Kidney capillary endothelial cell (primary cell): ENCODE measurements around the gene RPE65.
"Not testable (repeated sequence)": the region's sequence is repeated elsewhere in the genome, so short reads cannot be mapped to it uniquely, and the experiment has no call there.

ENCODE experiments used
- DNase-seq: peaks from one replicate; pipeline ENCODE4 v3.0.0-alpha.2; 2018; ENCODE audit warnings: low spot score

Gene RPE65

DNA sequence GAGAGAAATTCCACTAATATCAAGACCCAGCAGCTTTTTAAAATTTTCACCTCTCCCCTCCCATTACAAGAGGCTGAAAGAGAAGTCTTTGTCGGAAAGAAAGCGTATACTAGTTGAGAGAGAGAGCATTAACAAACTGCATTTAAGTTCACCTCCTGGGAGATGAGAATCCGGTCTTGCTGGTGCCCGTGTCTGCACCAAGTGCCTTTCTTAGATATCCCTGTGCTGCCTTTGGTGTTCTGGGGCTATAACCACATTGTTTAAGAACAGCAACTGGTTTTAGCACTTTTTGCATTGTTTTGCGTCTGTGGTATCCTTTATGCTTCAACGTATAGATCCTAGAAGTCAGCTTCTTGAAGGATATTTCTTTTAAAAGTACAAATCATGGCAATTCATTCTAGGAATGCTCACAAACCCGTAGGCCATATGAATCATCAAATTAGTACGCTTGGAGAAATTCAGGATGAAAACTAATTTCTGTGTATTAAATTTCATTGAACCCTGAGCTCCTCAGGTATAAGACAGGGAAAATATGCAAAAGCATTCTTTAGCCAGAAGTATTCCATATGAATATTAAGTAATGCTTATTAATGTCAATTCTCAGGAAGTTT is 3.4 kb upstream of the RPE65 start:
- DNase-seq = no peak

DNA sequence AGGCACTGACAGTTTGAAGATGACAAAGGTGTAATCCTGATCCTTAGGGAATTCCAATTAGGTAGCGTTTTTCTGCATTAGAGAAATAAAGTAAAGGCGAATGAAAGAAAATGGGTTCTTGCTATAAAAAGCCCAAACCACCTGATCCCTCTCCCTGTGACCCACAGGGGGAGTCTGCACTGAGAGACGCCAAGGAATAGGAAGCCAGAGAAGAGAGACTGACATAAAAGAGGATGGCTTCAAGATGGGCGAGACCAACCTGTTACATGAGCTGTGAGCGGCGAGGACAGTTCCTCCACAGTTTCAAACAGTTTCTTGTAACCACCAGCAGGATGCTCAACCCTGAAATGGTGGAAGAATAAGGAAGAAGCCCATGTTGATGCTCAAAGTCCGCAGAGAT is 1.4 kb downstream of the RPE65 start:
- DNase-seq = no peak

DNA sequence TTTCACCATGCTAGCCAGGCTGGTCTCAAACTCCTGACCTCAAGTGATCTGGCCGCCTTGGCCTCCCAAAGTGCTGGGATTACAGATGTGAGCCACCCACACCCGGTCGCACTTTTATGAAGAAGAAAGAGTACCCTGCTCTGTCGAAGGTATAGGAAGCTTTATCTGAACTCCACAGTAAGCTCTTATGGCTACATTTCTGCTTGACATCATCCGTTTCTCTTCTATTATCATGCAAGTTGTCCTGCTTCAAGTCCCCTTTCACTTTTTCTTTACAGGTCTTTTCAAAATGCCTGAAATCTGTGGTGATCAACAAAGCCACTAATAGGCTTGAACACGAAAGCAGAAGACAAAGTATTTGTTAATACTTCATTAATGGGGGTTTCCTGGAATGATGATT is 4.0 kb downstream of the RPE65 start:
- no peak for DNase-seq

DNA sequence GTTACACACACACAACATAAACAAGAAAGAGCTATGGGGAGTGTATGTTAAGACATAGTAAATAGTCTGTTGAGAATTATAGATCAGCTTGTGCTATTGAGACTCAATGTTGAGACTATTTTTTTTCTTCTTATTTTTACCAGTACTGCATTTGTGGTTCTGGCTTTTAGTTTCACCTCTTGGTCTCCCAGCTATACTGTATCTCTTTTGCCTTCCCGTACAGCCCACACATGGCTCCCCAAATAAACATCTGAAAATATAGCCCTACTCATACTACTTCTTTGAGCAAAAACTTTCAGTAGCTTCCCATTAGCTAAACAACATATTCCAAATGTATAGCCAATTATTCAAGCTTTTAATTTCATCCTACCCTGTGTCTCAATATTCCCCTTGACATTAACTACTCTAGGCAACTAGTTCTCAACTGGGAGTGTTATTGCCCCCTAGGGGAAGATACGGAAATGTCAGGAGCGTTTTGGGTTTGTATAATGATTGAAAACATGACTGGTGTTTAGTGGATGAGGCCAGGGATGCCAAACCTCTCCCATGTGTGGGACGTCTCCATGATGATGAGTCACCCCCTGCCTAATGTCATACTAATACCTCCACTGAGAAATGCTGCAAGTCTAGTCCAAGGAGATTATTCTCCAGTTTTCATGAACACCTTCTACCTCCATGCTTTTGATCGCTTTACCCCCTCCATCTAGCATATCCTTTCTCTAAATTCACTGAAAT is 6.8 kb downstream of the RPE65 start:
- DNase-seq = peak; percentile 39

DNA sequence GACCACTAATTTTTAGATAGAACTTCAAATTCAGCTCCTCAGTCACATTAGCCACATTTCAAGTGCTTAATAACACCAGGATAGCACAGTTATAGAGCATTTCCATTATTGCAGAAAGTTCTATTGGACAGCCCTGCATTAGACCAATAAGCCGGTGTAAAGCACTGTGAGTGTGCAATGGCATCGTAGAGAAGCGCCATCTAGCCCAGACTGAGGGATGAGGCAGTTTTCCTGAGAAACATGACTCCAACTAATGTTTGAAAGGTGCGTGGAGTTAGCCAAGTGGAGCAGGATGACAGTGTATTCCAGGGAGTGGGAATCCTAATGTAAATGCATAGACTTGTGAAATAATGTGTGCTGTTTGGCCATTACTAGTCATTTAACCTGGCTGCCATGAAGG is 7.7 kb downstream of the RPE65 start:
- DNase-seq = no peak

DNA sequence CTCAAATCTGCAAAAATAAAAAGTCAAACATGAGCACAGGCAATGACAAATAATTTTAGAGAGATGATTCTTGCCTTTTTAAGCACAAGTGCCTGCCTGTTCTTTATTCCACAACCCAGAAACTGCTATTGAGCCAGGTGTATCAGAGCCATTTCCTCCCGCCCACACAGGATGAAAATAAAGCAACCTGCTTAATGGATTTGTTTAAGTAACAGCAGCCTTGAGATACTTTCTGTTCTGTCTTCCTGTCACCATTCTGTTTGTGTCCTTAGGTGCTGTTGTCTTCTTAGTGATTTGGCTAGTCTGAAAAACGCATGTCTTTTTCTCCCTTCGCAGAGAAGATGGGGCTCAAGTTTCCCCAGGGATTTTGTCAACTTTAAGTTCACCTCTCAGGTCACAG is 11.4 kb downstream of the RPE65 start:
- DNase-seq = no peak

DNA sequence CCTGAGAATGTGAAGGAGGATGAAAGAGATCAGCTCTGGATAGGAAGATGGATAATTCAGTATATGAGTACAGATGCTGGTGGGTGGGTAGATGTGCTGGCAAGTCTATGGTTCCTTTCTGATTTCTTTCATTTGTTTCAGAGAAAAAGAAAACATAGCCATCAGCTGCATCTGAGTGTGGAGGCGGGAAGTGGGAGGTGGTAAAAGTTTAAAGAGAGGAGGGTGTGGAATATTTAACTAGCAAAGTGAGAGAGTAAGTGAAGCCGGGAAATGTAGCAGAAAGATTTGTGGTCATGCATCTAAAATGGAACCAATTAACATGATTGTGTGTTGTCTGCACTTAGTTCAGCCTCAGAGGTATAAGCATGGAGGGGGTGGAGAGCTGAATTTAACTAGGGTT is 16.4 kb downstream of the RPE65 start:
- no peak for DNase-seq

DNA sequence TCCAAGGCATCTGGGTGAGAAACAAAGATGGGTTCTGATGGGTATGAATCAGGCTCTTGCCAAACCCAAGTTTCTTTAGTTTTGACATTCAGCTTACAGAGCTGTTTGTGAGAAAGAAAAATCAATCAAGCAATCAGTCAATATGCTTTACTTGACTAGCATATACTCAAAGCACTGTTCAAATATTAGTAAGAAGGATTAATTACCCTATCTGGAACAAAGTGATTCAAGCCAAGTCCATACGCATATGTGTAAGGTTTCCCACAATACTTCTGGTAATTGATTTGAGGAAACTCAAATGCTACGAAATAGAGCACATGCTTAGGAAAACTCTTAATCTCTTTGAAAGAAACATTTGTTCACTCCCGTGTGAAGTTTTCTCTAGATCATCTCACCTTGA is 18.7 kb downstream of the RPE65 start:
- no peak for DNase-seq

DNA sequence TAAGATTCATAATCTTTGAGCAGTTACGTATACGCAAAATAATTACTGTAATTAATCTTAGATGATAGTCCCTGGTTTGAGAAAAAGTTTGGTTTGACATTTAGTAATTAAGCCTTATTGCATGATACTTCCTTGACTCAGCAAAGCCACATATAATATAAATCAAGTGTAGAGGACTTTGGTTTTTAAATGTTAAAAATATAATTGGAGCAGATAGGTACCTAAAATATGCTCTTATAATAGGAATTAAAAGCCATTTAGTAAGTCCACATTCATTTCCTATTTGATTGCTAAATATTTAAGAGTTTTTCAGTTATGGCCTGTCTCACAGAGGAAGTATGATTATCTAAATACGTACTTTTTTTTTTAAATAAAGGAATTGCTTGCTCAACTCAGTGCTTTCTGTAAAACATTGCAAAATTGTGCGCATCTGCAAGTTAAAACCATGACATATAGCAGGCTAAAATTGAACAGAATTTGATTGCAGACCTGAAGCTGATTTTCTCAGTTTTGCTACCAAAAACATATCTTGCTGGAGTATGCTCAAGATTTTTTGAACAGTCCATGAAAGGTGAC is 20.4 kb downstream of the RPE65 start:
- DNase-seq = no peak

DNA sequence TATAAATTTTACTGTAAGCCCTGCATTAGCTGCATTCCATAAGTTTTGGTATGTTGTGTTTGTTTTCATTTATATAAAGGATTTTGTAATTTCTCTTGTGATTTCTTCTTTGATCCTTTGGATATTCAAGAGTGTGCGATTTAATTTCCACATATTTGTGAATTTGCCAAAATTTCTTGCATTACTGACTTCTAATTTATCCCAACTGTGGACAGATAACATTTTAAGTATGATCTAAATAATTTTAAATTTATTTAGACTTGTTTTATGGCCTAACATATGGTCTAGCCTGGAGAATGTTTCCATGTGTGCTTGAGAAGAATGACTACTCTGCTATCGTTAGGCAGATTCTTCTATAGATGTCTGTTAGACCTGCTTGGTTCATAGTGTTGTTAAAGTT is 23.2 kb downstream of the RPE65 start:
- DNase-seq = no peak

DNA sequence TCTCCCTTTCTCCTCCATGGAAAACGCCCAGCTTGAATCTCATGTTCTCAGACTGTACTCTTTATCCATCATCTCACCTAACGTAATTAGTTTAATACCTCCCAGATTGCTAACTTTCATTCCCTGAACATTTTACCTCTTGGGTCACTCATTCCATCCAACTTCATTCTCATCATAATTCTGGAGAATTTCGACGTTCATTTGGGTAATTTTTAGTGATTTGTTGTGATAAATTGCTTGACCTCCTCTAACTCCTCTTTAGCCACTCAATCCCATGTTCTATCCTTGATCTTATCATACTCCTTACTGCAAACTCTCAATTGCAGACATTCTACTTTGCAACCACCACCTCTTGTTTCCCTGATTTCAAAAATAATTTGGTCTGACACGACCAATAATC is 28.4 kb downstream of the RPE65 start:
- no peak for DNase-seq

DNA sequence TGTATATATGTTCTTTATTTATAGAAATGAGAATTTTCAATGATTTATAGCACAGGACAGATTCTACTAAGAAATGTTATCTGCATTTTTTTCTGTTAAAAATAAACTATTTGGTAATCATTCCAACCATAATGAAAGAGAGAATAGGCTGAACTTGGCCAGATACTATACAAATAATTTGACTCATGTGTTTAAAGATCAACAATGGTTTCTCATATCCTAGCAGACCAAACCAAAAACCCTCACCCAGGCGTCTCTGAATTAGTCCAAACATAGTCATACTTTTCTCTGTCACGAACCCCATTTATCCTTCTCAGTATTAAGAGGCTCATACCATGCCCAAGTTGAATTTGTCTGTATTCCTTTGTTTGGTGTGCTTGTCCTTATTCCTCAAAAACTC is 40.3 kb downstream of the RPE65 start:
- DNase-seq = no peak

DNA sequence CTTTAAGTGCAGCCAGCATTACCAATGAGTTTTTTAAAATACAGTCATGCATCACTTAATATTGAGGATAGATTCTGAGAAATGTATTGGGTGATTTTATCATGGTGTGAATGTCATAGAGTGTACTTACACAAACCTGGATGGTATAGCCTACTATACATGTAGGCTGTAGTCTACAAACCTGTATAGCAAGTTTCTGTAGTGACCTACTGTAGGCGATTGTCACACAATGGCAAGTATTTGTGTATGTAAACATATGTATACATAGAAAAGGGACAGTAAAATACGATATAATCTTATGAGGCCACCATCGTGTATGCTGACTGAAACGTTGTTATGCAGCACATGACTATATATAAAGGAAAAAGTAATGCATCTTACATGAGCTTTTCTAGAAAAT is 48.2 kb downstream of the RPE65 start:
- no peak for DNase-seq

DNA sequence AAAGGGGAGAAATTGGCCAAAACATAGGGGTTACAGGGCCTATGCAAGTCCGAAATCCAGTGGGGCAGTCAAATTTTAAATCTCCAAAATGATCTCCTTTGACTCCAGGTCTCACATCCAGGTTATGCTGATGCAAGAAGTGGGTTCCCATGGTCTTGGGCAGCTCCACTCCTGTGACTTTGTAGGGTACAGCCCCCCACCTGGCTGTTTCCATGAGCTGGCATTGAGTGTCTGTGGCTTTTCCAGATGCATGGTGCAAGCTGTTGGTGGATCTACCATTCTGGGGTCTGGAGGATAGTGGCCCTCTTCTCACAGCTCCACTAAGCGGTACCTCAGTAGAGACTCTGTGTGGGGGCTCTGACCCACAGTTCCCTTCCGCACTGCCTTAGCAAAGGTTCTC is 54.2 kb downstream of the RPE65 start:
- DNase-seq = not testable (repeated sequence)

DNA sequence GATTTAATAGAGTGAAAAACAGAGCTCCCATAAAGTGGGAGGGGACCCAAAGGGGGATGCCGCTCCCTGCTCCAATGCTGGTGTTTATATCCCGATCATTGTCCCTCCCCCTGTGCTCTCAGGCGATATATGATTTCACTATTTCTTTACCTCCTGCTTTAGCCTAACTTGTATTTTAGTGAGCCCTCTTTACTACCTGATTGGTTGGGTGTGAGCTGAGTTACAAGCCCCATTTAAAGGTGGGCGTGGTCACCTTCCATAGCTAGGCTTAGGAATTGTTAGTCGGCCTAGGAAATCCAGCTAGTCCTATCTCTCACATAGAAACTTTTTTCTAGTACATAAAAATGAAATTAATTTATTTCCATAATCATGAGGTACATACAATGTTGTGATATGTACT is 57.3 kb downstream of the RPE65 start:
- not testable (repeated sequence) for DNase-seq

DNA sequence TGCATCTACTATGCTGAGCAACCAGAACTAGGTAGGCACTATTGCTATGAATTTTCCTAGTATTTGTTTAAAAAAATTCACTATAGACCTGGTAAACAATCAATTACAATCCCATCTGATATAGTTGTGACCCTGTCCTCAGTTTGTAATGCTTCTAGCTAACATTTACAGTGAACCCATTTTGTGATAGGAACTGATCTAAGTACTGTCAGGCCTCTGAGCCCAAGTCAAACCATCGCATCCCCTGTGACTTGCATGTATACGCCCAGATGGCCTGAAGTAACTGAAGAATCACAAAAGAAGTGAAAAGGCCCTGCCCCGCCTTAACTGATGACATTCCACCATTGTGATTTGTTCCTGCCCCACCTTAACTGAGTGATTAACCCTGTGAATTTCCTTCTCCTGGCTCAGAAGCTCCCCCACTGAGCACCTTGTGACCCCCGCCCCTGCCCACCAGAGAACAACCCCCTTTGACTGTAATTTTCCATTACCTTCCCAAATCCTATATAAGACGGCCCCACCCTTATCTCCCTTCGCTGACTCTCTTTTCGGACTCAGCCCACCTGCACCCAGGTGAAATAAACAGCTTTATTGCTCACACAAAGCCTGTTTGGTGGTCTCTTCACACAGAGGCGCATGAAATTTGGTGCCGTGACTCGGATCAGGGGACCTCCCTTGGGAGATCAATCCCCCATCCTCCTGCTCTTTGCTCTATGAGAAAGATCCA is 63.8 kb downstream of the RPE65 start:
- not testable (repeated sequence) for DNase-seq

DNA sequence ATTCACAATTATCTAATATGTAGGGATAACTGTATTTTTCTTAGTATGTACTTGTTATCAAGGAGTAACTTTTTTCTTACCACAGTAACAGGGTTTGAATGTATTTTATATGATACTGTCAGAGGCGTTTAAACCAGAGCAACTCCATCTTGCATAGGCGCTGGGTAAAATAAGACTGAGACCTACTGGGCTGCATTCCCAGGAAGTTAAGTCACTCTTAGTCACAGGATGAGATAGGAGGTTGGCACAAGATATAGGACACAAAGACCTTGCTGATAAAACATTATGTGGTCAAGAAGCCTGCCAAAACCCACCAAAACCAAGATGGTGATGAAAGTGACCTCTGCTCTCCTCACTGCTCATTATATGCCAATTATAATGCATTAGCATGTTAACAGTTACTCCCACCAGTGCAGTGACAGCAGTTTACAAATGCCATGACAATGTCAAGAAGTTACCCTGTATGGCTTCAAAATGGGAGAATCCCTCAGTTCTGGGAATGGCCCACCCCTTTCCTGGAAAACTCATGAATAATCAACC is 64.8 kb downstream of the RPE65 start:
- DNase-seq = peak; percentile 82

DNA sequence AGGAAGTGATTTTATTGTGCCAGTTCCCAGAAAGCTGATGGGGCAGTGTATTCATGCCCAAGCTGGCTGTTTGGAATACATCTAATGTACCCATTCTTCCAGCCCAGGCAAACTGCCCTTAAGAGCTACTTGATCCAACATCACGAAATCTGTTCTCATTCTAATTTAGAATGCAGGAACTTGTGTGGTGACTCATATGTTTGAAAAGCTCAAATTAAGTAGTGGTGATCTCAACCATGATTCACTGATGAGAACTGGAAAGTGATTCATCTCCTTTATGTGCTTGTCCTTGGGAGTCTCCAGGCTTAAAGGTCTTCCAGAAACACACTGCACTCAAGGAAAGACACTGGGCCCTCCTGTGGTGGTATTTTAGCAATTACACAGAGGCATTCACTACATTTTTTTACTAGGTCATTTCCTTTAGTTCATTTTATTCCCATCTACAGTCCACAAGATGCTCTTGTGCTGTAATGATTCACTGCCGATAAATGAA is 65.4 kb downstream of the RPE65 start:
- DNase-seq = peak; percentile 99

DNA sequence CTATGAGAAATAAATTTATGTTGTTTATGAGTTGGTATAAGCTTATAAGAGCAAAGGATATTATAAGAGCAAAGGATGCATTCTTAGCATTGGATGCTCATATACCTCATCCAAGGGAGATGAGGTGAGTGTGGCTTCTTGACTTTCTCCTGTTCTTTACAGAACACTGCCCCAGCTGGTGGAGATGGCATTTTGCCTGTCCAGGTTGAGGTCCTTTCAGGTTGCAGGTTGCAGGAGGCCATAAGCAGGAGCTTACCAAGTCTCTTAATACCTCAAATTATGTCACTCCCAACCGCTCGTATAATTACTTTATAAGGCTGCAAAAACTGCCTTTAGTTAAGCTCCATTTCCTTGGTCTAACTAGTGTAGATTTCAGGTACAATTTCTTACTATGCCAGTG is 66.7 kb downstream of the RPE65 start:
- no peak for DNase-seq

DNA sequence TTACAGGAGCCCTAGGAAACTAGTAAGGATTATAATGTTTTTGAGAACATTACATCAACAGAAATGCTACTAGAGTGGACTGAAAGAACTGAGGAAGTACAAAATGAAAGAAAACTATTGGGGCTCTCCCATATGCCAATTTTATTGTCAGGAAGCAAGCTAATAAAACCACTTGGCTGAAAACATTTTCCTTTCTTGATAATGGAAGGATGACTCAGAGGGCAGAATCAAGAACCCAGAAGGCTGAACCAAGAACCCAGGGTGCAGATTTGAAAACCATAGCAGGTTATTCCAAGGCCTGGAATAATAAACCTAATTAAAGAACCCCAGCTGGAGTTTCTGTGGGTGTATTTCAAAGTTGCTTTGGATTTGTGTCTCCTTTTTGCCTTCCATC is 70.7 kb downstream of the RPE65 start:
- DNase-seq = no peak
